Activated B cell treated with CpG ODN at 0.5 μM for 24 hours (primary cell): ENCODE measurements around the gene ZNF816. TPM values are rescaled to one million over a fixed set of nuclear protein-coding genes. Genes with fewer than 3 reads are reported as not detected.

Source experiments
- ATAC-seq: fragments of 200-7000 bp; cut with Tn5 transposase; one replicate; pipeline ENCODE4 v1.10.0; 2021; ENCODE audit warnings: low read depth, mild to moderate bottlenecking, moderate library complexity
- CTCF ChIA-PET: fragments of 350-600 bp; sonication (Branson Sonifier 250); formaldehyde crosslinking; loops from one replicate; lab custom pipeline; 2021; ENCODE audit warnings: antibody characterized with exemption; lab: Charles Lee
- POLR2A ChIA-PET: fragments of 350-600 bp; sonication (Branson Sonifier 250); formaldehyde crosslinking; loops from one replicate; lab custom pipeline; 2021; ENCODE audit warnings: antibody characterized with exemption; lab: Charles Lee
- DNase-seq: peaks from one replicate; pipeline ENCODE4 v3.0.0; 2022
- H3K27ac Mint-ChIP-seq: one replicate; pipeline ENCODE4 v1.8.0; 2020; ENCODE audit warnings: mixed read lengths
- H3K27me3 Mint-ChIP-seq: one replicate; pipeline ENCODE4 v1.8.0; 2021; ENCODE audit warnings: mixed read lengths
- H3K36me3 Mint-ChIP-seq: one replicate; pipeline ENCODE4 v1.8.0; 2021; ENCODE audit warnings: low read depth, mixed read lengths
- H3K4me1 Mint-ChIP-seq: one replicate; pipeline ENCODE4 v1.8.0; 2021; ENCODE audit warnings: mixed read lengths
- H3K4me3 Mint-ChIP-seq: one replicate; pipeline ENCODE4 v1.8.0; 2020; ENCODE audit warnings: mild to moderate bottlenecking, mixed read lengths
- H3K9me3 Mint-ChIP-seq: one replicate; pipeline ENCODE4 v1.8.0; 2020; ENCODE audit warnings: mixed read lengths
- intact Hi-C: fragments of 100-400 bp; cut with micrococcal nuclease; formaldehyde crosslinking; loops from one replicate; pipeline ENCODE4 v1.15.1; 2024
- total RNA-seq: library from RNA; stranded (reverse); gene quantifications from 2 replicates; pipeline ENCODE4 v1.2.3, GENCODE V29; 2022
- TF ChIP-seq, protein P1 (sequence below): fragments of 200-600 bp; IDR thresholded peaks from one replicate; pipeline ENCODE4 v1.8.0; 2022; ENCODE audit warnings: antibody characterized with exemption, mild to moderate bottlenecking

The ZNF816 gene
- 17.0 and 18.0 TPM in 2 replicates for total RNA-seq

DNA sequence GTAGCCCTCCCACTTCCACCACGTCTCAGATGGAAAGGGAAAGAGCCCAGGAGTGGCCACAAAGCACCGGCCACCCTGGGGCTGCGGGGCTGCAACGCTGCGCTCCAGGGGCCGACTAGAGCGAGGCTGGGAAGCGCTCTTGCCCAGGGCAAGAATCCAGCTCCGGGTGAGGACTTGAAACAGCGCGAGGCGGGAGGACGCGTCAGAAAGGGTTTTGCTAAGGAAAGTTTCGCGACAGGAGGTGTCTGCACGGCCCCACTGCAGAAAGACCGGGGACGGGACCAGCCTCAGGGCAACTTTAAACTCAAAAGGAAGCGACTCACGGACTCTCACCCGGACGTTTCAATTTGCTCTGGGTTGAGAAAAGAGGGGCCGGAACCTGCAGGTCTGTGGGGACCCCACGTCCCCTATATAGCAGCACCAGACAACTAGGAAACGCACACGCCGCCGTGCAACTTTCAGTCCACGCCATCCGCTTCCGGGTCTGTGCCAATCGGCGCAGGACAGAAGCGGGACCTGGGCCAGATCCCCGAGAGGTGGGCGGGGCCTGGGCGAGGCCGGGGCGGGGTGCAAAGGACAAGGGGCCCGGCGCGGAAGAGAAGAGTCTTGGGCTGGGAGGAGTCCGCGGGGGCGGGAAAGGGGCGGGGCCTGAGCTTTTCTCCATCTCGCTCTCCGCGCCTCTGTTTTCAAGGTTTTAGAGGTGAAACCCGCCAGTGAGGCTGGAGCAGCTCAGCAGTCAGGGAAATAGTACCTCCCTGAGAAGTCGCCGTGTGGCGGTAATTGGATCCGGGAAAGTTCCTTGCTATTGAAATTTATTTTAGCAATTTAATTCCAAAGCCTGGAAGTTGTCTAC, at the start of gene ZNF816:
TSS of gene ZNF816 (minus strand) at position 488 of the 853 bp plus-strand sequence. CDS start 6,792 bp downstream, outside the sequence.
- Mint-ChIP-seq H3K9me3 (peaks cover 20% of the 10 kb centered on the region), H3K27me3 (no peaks in the 10 kb centered on the region), H3K36me3 (peaks cover 42% of the 10 kb centered on the region), H3K4me1 (peaks cover 31% of the 10 kb centered on the region), H3K4me3 (peak within 1 kb of the TSS; percentile 94), H3K27ac (peak within 1 kb of the TSS; percentile 92)
- CTCF ChIA-PET = interaction anchor here (1.7 kb wide), 1 partner anchor 31 kb away, joined by 4 read pairs; no protein-coding TSS in a partner anchor
- POLR2A ChIA-PET = interaction anchor here (0.6 to 2.1 kb wide), 12 partner anchors 20 to 830 kb away, joined by 3 to 9 read pairs (median 3); partner anchors contain the start of gene PPP2R1A
- peak; percentile 99 for ATAC-seq
- TF ChIP-seq, protein P1, sequence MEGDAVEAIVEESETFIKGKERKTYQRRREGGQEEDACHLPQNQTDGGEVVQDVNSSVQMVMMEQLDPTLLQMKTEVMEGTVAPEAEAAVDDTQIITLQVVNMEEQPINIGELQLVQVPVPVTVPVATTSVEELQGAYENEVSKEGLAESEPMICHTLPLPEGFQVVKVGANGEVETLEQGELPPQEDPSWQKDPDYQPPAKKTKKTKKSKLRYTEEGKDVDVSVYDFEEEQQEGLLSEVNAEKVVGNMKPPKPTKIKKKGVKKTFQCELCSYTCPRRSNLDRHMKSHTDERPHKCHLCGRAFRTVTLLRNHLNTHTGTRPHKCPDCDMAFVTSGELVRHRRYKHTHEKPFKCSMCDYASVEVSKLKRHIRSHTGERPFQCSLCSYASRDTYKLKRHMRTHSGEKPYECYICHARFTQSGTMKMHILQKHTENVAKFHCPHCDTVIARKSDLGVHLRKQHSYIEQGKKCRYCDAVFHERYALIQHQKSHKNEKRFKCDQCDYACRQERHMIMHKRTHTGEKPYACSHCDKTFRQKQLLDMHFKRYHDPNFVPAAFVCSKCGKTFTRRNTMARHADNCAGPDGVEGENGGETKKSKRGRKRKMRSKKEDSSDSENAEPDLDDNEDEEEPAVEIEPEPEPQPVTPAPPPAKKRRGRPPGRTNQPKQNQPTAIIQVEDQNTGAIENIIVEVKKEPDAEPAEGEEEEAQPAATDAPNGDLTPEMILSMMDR = no peak
- intact Hi-C loops = loop anchor here (1.0 to 5.0 kb wide), 10 partner anchors 20 to 425 kb away; partner anchors contain the start of genes ZNF160, ZNF320, ZNF468 and ZNF525
- peak; percentile 97 for DNase-seq

DNA sequence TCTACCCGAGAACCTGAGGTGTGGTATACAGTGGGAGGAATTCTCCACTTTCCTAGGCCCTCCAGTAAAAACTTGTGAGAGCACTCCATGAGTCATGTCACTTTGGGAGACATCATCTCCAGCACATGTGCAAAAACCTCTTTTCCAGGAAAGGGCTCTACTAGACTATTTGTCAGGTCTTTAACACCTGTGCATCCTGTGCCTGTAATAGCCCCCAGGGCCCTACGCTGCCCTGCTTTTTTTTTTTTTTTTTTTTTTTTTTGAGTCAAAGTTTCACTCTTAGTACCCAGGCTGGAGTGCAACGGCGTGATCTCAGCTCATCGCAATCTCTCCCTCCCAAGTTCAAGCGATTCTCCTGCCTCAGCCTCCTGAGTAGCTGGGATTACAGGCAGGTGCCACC, 49.3 kb upstream of the ZNF816 start:
- Mint-ChIP-seq H3K4me1 (no peaks in the 10 kb centered on the region), H3K9me3 (peaks cover 2% of the 10 kb centered on the region), H3K4me3 (no peak overlapping the region), H3K27me3 (no peaks in the 10 kb centered on the region), H3K36me3 (no peaks in the 10 kb centered on the region), H3K27ac (no peak overlapping the region)
- CTCF ChIA-PET = no interaction called here
- POLR2A ChIA-PET = no interaction called here
- intact Hi-C loops = no loop called here
- DNase-seq = no peak
- TF ChIP-seq, protein P1 = no peak
- no peak for ATAC-seq

DNA sequence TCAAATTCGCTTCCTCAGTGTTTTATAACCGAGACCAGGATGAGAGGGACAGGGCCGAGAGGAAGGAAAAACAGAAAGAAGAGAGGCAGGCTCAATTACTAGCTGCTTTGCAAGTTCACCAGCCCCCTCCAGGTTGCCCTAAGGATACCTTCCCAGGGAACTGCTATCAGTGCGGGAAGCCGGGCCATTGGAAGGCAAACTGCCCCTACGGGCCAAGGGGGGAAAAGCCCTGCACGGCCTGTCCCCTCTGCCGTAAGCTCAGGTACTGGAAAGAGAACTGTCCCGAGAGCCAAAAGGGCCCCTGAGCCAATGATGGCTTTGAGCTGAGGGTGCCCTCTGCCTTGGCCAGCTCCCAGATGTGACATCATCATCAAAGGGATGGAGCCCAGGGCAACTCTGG, 47.8 kb upstream of the ZNF816 start:
- POLR2A ChIA-PET = no interaction called here
- TF ChIP-seq, protein P1 = no peak
- no peak for DNase-seq
- Mint-ChIP-seq H3K36me3 (no peaks in the 10 kb centered on the region), H3K4me1 (no peaks in the 10 kb centered on the region), H3K9me3 (peaks cover 2% of the 10 kb centered on the region), H3K27me3 (no peaks in the 10 kb centered on the region), H3K27ac (no peak overlapping the region), H3K4me3 (no peak overlapping the region)
- CTCF ChIA-PET = no interaction called here
- intact Hi-C loops = no loop called here
- no peak for ATAC-seq

DNA sequence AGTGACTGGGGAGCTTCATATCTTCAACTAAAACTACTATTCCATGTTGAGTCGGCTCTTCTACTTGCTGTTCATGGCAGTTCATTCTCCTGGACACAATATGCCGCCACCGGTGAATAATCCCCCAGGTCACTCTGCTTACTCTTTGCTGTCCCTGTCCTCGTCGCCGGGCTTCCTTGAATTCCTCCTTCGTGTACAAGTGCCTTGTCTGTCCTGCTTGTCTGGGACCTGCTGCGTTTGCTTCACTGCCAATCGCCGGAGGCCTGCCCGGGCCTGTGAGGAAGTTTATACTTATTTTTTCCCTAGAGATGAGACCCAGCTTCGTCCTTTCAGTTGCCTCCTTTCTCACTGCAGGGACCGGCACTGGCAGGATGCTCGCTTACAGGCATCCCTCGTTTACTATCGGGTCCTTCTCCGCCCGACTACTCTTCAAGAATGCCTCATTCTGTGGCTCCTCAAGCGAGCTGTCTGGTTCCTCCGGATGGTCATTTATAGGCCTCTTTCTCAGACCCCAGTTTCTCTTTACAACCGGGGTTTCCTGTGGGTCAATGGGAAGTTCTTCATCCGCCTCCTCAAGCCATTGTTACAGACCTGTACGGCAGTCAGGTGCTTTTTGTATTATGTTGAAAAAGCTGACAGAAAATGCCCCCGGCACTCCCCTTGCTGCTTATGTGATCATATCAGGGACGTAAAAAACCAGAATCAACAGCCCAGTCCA, 45.5 kb upstream of the ZNF816 start:
- TF ChIP-seq, protein P1 = no peak
- ATAC-seq (no peak), DNase-seq (no peak)
- no peaks in the 10 kb centered on the region for H3K27me3 Mint-ChIP-seq
- H3K36me3 Mint-ChIP-seq = no peaks in the 10 kb centered on the region
- peaks cover 4% of the 10 kb centered on the region for H3K9me3 Mint-ChIP-seq
- H3K4me3 Mint-ChIP-seq = no peak overlapping the region
- intact Hi-C loops = no loop called here
- no peak overlapping the region for H3K27ac Mint-ChIP-seq
- CTCF ChIA-PET = no interaction called here
- POLR2A ChIA-PET = no interaction called here
- no peaks in the 10 kb centered on the region for H3K4me1 Mint-ChIP-seq

DNA sequence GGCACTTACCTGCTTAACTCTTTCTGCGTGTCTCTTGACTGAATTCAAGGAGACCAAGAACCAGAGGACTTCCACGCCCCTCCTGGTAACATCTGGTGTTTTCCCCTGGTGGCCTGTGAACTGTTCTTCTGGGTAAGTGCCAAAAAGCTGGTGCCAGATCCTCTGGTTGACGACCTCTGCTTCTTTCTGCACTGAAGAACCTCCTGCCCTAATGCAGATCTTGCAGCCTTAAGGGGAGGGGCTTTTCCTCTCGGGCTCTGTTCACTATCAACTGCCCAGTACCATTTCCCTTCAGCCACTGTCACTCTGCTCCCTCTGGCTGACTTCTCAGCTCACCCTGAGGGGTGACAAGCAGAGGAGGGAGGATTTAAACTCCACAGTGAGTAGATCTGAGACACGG, 44.9 kb upstream of the ZNF816 start:
- CTCF ChIA-PET = no interaction called here
- Mint-ChIP-seq H3K27ac (no peak overlapping the region), H3K4me1 (no peaks in the 10 kb centered on the region), H3K4me3 (peak overlapping the region; percentile 11), H3K9me3 (peaks cover 4% of the 10 kb centered on the region), H3K36me3 (no peaks in the 10 kb centered on the region), H3K27me3 (no peaks in the 10 kb centered on the region)
- intact Hi-C loops = no loop called here
- TF ChIP-seq, protein P1 = no peak
- no peak for ATAC-seq
- DNase-seq = no peak
- POLR2A ChIA-PET = interaction anchor here (0.7 kb wide), 1 partner anchor 224 kb away, joined by 3 read pairs; no protein-coding TSS in a partner anchor
